ENCODE results near the gene CCDC142.

DNA sequence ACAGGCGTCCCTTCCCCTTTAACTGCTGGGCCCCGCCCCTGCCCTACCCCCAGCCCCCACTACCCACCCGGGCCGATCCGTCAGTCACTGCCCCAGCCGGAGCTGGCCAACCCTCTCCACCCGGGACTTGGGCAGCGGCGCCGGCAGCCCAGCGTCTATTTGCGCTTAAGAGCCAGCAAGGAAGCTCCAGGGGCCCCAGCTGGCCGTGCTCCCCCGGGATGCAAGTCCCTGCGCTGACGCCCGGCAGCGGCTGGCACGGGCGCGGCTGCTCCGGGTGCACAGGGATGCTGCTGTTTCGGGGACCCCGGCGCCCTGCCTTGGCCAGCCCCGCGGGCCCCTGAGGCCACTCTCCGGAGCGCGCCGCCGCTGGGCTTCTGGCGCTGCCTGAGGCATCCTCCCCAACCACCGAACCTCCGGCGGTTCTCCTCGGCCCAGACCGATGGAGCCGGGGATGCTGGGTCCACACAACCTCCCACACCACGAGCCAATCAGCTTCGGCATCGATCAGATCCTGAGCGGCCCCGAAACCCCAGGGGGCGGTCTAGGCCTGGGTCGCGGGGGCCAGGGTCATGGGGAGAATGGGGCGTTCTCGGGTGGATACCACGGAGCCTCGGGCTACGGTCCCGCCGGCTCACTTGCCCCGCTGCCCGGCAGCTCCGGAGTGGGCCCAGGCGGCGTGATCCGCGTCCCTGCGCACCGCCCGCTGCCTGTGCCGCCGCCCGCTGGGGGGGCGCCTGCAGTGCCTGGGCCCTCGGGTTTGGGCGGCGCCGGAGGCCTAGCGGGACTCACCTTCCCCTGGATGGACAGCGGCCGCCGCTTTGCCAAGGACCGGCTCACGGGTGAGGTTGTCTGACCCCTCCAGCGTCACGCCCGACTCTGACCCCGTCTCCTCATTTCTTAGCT lies 31.8 kb upstream of the CCDC142 start, which contains the start of gene TLX2:
- TF ChIP-seq, protein P1, sequence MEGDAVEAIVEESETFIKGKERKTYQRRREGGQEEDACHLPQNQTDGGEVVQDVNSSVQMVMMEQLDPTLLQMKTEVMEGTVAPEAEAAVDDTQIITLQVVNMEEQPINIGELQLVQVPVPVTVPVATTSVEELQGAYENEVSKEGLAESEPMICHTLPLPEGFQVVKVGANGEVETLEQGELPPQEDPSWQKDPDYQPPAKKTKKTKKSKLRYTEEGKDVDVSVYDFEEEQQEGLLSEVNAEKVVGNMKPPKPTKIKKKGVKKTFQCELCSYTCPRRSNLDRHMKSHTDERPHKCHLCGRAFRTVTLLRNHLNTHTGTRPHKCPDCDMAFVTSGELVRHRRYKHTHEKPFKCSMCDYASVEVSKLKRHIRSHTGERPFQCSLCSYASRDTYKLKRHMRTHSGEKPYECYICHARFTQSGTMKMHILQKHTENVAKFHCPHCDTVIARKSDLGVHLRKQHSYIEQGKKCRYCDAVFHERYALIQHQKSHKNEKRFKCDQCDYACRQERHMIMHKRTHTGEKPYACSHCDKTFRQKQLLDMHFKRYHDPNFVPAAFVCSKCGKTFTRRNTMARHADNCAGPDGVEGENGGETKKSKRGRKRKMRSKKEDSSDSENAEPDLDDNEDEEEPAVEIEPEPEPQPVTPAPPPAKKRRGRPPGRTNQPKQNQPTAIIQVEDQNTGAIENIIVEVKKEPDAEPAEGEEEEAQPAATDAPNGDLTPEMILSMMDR (IDR thresholded peaks at IDR 0.05), result no peak
- peak; percentile 98 for TF ChIP-seq EZH2 (IDR thresholded peaks at IDR 0.05; ENCODE audit: borderline replicate concordance, insufficient read depth, low read depth, low read length, poor library complexity, severe bottlenecking)
